Esophagus squamous epithelium (tissue), 4 donors: Measurements from ENCODE around the gene GGCX.

Experiments used
- POLR2A ChIP-seq, 4 donors: fragments of 450-650 bp; IDR thresholded peaks; one replicate each; pipeline ENCODE4 v1.6.1; 2017; ENCODE audit warnings: antibody characterized with exemption in 4 of 4, mild to moderate bottlenecking in 4 of 4, moderate library complexity in 3 of 4
- TF ChIP-seq, protein P1 (sequence below), 6 experiments: fragments of 450-650 bp in 4 of 6; fragments of 200-600 bp in 2 of 6; sonication (generic) in 2 of 6; IDR thresholded peaks; one replicate each; pipeline ENCODE4 v1.5.1; 2016 to 2019; ENCODE audit warnings: antibody characterized with exemption in 6 of 6, mild to moderate bottlenecking in 4 of 6, moderate library complexity in 4 of 6

DNA sequence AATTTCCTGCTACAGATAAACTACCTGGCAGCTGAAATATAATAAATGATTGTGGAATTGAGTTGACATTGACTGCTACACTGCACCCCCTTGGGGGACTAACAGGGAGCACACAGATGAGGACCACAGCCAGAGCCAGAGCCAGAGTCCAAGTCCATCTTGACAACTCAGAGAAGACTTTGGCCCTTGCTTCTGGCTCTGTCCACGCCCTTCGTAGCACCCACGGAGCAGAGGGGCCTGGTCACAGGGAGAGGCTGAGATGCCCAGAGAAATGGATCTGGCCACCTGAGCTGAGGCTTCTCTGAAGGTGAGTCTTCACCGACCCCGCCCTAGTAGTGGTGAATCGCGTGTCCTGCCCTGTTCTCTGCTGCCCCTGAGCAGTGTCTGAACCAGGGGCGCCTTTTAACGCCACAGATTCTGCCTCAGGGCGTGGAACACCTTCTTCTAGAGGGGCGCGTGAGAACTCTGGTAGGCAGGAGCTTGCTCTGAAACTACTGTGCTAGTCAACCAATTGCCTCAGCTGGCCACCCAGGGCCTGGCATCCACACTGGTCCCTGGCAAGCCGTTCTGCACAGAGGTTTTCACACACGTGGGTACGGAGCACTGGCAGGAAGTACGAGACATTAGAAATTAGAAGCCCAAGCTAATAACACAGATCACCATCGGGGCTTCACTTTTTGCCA lies 58.0 kb downstream of the GGCX start:
- TF ChIP-seq, protein P1, sequence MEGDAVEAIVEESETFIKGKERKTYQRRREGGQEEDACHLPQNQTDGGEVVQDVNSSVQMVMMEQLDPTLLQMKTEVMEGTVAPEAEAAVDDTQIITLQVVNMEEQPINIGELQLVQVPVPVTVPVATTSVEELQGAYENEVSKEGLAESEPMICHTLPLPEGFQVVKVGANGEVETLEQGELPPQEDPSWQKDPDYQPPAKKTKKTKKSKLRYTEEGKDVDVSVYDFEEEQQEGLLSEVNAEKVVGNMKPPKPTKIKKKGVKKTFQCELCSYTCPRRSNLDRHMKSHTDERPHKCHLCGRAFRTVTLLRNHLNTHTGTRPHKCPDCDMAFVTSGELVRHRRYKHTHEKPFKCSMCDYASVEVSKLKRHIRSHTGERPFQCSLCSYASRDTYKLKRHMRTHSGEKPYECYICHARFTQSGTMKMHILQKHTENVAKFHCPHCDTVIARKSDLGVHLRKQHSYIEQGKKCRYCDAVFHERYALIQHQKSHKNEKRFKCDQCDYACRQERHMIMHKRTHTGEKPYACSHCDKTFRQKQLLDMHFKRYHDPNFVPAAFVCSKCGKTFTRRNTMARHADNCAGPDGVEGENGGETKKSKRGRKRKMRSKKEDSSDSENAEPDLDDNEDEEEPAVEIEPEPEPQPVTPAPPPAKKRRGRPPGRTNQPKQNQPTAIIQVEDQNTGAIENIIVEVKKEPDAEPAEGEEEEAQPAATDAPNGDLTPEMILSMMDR (IDR thresholded peaks at IDR 0.05), result no peak
- TF ChIP-seq POLR2A (IDR thresholded peaks at IDR 0.05), result no peak
